Omental fat pad (tissue), 4 donors: ENCODE data around the gene TLCD5. TPM values are rescaled to one million over a fixed set of nuclear protein-coding genes. Genes with fewer than 3 reads are reported as not detected.
A peak's percentile ranks its signal among the peaks of the same experiment; 100 is the strongest.

Source experiments
- ATAC-seq: fragments of 150-250 bp; one replicate; pipeline ENCODE4 v1.9.1; 2016; ENCODE audit warnings: mild to moderate bottlenecking, moderate library complexity; ENCODE audit not compliant: low FRiP score
- DNase-seq: peaks from one replicate; pipeline ENCODE4 v3.0.0-alpha.2; 2019; ENCODE audit warnings: low spot score
- CTCF ChIP-seq, 3 donors: fragments of 450-650 bp; IDR thresholded peaks; one replicate each; pipeline ENCODE4 v1.5.1; 2016 to 2017; ENCODE audit warnings: antibody characterized with exemption in 3 of 3, mild to moderate bottlenecking in 3 of 3, moderate library complexity in 2 of 3
- total RNA-seq, 4 donors: library from RNA; depleted of rRNA; stranded (reverse); fragments of >200 nt; gene quantifications; one replicate each; pipeline ENCODE4 v1.1.0, GENCODE V29; 2016

TLCD5 gene
- total RNA-seq, 4 donors from 2014 or later, result 2.9 to 6.1 (median 4.4) TPM

GRCh38 chr11:120296554-120296953 is 28.5 kb upstream of the TLCD5 start:
- no peak for DNase-seq
- ATAC-seq, result no peak

GRCh38 chr11:120298461-120298860 is 26.6 kb upstream of the TLCD5 start:
- no peak for ATAC-seq
- DNase-seq, result no peak
- no peak for TF ChIP-seq CTCF (IDR thresholded peaks at IDR 0.05)

More at GRCh38 chr11:120296554-120296953, 28.5 kb upstream of the TLCD5 start:
- TF ChIP-seq CTCF (IDR thresholded peaks at IDR 0.05), result no peak

- ATAC-seq (no peak), DNase-seq (no peak)
- no peak for TF ChIP-seq CTCF (IDR thresholded peaks at IDR 0.05)
These were observed 22.9 kb upstream of the TLCD5 start for GRCh38 chr11:120302001-120302805.

- no peak for ATAC-seq
- DNase-seq, result peak; percentile 65
- TF ChIP-seq CTCF (IDR thresholded peaks at IDR 0.05), result peak in 1 of 3 donors; percentile 45
These were observed 22.0 kb upstream of the TLCD5 start for GRCh38 chr11:120303004-120303637.

- TF ChIP-seq CTCF (IDR thresholded peaks at IDR 0.05), result no peak
- DNase-seq (no peak), ATAC-seq (no peak)
These were observed 20.6 kb upstream of the TLCD5 start for GRCh38 chr11:120304526-120304925.

GRCh38 chr11:120305286-120305685 is 19.8 kb upstream of the TLCD5 start:
- no peak for TF ChIP-seq CTCF (IDR thresholded peaks at IDR 0.05)
- ATAC-seq (no peak), DNase-seq (no peak)
